CD4-positive, alpha-beta T cell treated with Interleukin-15 for 4 hours (primary cell): ENCODE measurements around the gene CLDN4.
A peak's percentile ranks its signal among the peaks of the same experiment; 100 is the strongest.
"Not testable (repeated sequence)": the region's sequence is repeated elsewhere in the genome, so short reads cannot be mapped to it uniquely, and the experiment has no call there.

Experiments used
- DNase-seq: peaks from one replicate; pipeline ENCODE4 v3.0.0-alpha.2; 2020; ENCODE audit warnings: low spot score

The CLDN4 gene, protein sequence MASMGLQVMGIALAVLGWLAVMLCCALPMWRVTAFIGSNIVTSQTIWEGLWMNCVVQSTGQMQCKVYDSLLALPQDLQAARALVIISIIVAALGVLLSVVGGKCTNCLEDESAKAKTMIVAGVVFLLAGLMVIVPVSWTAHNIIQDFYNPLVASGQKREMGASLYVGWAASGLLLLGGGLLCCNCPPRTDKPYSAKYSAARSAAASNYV

DNA sequence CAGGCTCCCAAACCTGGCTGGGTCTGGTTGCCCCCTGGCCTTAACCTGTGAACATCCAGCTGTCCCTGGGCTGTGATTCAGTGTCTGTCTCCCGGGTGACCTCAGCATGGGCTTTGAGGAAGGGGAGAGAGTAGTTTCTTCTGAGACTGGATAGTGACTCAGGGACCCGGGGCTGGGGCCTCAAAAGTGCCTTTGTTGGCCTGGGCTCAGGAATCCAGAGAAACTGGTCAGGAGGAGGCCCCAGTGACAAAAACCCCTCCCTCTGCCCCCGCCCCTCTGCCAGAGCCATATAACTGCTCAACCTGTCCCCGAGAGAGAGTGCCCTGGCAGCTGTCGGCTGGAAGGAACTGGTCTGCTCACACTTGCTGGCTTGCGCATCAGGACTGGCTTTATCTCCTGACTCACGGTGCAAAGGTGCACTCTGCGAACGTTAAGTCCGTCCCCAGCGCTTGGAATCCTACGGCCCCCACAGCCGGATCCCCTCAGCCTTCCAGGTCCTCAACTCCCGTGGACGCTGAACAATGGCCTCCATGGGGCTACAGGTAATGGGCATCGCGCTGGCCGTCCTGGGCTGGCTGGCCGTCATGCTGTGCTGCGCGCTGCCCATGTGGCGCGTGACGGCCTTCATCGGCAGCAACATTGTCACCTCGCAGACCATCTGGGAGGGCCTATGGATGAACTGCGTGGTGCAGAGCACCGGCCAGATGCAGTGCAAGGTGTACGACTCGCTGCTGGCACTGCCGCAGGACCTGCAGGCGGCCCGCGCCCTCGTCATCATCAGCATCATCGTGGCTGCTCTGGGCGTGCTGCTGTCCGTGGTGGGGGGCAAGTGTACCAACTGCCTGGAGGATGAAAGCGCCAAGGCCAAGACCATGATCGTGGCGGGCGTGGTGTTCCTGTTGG, at the start of gene CLDN4:
Gene CLDN4 (plus strand): TSS at position 316 of the 903 bp plus-strand sequence. CDS start 206 bp downstream, at position 522.
- DNase-seq = no peak

DNA sequence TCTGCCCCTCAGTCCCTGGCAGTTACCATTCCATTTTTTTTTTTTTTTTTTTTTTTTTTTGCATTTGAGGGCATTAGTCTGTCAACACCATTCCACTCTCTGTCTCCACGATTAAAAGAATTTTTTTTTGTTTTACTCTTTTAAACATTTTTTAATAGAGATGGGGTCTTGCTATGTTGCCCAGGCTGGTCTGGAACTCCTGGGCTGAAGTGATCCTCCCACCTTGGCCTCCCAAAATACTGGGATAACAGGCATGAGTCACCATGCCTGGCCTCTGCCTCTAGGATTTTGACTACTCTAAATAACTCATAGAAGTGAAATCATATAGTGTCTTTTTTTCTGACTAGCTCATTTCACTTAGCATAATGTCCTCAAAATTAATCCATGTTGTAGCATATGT, 44.2 kb upstream of the CLDN4 start:
- no peak for DNase-seq

DNA sequence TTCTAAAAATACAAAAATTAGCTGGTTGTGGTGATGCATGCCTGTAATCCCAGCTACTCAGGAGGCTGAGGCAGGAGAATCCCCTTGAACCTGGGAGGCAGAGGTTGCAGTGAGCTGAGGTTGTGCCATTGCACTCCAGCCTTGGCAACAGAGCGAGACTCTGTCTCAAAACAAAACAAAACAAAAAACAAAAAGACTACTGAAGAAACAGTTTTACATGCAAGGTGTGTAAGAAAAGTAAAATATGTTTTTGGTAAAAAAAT, 43.1 kb upstream of the CLDN4 start:
- not testable (repeated sequence) for DNase-seq

DNA sequence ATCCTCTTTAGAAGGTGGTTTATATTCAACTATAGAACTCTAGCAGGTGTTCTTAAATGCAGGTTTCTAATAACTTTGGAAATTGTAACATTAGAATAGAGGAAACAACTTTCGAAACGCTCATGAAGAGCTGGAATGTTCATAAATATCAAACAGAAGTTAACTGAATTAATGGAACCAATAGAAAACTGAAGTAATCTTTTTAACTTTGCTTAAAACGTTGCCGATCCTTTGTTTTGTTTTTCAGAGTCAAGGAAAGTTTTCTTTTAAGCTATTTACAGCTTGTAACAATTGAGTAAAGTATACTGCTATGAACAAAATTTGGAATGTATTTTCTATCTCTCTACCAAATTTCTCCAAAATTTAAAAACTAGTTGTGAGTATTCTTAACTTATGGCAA, 41.7 kb upstream of the CLDN4 start:
- DNase-seq = no peak

DNA sequence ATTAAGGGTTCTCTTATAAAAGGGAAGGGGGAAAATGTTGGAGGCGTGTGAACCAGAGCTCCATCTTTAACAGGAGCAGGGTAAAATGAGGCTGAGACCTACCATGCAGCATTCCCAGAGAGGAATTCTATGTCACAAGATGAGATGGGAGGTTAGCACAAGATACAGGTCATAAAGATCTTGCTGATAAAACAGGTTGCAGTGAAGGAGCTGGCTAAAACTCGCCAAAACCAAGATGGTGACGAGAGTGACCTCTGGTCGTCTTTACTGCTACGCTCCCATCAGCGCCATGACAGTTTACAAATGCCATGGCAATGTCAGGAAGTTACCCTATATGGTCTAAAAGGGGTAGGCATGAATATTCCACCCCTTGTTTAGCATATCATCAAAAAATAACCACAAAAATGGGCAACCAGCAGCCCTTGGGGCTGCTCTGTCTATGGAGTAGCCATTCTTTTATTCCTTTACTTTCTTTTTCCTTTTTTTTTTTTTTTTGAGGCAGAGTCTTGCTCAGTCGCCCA, 39.6 kb upstream of the CLDN4 start:
- DNase-seq = not testable (repeated sequence)

DNA sequence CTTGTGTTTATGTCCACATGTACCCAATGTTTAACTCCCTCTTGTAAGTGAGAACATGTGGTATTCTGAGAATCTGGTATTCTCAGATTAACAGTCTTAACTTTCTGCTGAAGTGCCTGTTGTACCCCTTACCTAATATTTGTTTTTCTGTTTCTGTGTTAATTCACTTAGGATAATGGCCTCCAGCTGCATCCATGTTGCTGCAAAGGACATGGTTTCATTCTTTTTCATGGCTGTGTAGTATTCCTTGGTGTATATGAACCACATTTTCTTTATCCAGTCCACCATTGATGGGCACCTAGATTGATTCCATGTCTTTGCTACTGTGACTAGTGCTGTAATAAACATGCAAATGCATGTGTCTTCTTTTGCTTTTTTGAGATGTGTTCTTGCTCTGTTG, 35.6 kb upstream of the CLDN4 start:
- DNase-seq = not testable (repeated sequence)

DNA sequence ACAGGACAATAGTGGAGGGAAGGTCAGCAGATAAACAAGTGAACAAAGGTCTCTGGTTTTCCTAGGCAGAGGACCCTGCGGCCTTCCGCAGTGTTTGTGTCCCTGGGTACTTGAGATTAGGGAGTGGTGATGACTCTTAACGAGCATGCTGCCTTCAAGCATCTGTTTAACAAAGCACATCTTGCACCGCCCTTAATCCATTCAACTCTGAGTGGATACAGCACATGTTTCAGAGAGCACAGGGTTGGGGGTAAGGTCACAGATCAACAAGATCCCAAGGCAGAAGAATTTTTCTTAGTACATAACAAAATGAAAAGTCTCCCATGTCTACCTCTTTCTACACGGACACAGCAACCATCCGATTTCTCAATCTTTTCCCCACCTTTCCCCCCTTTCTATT, 34.1 kb upstream of the CLDN4 start:
- DNase-seq = not testable (repeated sequence)

DNA sequence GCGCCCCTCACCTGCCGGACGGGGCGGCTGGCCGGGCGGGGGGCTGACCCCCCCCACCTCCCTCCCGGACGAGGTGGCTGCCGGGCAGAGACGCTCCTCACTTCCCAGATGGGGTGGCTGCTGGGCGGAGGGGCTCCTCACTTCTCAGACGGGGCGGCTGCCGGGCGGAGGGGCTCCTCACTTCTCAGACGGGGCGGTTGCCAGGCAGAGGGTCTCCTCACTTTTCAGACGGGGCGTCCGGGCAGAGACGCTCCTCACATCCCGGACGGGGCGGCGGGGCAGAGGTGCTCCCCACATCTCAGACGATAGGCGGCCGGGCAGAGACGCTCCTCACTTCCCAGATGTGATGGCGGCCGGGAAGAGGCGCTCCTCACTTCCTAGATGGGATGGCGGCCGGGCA, 33.6 kb upstream of the CLDN4 start:
- DNase-seq = not testable (repeated sequence)

DNA sequence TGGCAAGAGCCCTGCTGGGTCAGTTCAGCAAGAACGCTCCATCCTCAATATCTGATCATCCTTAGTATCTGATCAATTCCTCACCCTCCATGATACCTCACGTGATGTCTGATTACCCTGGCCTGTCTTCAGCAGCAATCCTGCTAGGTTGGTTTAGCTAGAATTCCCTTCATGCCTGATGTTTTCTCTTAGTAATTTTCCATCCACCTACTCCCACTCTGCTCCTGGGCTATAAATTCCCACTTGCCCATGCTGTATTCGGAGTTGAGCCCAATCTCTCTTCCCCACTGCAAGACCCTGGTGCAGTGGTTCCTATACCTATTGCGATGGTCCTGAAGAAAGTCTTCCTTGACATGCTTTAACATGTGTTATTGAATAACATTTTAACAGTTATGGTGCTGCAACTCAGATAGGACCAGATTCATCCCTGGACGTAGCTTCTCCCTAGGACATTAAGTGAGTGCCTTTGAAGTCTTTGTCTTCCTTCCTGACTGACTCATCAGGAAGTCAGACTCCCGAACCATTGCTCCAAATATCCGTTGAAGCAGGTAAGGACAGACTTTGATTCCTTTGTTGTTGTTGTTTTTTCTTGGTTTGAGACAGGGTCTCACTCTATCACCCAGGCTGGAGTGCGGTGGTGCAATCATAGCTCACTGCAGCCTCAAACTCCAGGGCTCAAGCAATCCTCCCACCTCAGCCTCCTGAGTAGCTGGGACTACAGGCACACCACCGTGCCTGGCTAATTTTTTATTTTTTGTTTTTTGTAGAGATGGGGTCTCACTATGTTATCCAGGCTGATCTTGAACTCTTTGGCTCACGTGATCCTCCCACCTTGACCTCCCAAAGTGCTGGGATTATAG, 31.3 kb upstream of the CLDN4 start:
- DNase-seq = no peak

DNA sequence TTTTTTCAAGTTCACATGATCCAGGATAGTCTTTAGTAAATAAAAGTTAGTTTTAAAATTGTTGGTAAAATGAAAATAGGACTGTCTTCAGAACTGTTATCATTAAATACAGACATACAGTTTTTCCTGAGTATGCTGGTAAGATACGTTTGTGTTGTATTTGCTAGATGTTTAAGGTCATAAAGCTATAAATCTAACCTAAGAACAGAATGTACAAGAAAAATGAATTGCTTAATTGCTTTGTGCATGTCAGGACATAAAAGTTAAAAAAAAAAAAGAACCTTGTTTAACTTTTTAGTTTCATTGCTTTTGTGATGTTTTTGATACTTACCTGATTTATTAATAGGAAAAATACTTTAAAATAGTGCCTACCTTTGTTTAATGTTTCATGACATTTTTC, 29.2 kb upstream of the CLDN4 start:
- DNase-seq = no peak

DNA sequence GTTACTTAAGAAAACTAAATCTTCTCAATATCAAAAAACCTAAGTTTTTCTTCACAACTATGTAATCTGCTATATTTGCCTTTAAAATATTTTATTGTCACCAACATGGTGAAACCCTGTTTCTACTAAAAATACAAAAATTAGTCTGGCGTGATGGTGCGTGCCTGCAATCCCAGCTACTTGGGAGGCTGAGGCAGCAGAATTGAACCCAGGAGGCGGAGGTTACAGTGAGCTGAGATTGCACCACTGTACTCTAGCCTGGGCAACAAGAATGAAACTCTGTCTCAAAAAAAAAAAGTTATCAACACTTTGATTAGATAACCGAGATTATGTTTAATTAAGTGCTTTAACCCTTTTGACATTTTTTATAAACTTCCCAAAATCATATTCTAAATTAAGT, 28.3 kb upstream of the CLDN4 start:
- DNase-seq = no peak

DNA sequence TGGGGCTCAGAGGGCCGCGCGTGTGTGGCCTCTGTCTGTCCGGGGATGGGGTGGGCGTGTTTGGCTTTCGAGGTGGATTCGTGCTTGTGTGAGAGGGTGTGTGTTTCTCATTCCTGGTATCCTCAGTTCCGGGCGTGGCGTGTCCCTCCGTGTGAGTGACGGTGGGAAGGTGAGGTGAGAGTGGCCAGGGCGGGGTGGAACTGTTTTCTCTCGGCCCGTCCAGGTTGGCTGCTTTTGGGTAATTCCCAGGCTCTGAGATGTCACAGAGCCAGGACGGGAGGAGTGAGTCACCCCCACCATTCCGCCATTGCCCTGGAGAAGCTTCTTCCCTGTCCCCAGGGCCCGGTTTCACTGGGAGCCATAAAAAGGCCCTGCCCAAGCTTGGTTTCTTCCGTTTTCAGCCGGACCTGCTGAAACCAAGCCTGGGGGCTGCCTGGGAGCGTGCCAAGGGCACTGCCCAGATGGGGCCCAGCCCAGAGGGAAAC, 21.3 kb upstream of the CLDN4 start:
- DNase-seq = no peak

DNA sequence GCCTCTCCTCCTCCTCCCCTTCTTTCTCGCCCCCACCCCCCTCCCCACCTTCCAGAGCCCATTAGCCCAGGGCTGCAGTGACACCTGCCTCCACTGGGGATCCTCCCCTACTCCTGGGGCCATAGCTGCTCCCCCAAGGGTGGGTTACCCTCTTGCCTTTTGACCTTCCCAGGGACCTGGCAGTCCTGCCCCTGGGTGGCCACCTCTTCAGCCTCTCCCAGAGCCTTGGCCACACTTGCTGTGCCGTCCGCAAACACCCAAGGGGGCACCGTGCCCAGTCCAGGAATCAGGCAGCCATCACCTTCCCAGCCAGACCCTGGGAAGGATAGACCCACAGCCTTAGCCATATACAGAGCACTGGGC, 19.8 kb upstream of the CLDN4 start:
- no peak for DNase-seq

DNA sequence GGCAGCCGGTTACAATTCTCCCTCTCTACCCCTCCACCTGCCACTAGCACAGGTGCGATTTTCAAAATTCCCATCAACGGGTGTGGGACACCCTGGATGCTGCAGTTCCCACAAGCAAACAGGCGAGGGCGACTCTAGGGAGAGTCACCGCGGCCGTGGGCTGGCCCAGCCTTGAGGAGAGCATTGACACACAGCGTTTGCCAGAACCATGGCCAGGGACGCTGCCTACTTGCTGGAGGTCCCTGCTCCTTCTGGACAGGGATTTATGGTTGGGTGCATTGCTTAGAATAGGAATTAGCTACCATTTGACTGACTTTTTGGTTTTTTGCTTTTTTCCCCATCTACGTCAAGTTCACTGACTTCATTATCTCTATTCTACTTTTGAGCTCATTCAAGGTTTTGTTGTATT, 19.0 kb upstream of the CLDN4 start:
- peak; percentile 50 for DNase-seq

DNA sequence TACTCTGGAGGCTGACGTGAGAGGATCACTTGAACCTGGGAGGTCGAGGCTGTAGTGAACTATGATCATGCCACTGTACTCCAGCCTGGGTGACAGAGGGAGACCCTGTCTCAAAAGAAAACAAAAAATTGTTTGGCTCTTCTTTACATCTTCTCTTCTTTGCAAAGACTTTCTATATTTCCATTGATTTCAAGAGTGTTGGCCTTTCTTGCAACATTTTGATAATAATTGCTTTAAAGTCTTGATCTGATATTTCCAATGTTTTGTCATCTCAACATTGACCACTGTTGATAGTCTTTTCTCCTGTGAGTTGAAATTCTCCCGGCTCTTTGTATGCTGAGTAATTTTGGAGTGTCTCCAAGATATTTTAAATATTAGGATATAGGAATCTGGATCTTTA, 17.8 kb upstream of the CLDN4 start:
- DNase-seq = no peak

DNA sequence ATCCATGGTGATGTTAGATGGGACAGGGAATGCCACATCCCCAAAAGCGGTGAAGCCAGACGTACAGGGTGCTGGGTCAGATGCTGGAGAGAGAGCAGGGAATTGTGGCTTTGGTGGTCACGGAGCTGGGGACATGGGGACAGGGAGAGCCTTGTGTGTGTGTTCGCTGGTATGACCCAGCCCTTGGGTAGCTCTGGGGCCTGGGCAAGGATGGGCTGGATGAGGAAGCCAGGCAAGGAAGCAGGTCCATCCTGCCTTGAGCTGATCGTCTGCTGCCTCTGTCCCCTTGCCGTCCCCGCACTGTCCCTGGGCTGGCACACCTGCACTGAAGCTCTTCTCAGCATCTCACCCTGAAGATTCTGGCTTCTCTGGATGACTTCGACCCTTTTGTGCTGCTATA, 15.4 kb upstream of the CLDN4 start:
- DNase-seq = no peak

DNA sequence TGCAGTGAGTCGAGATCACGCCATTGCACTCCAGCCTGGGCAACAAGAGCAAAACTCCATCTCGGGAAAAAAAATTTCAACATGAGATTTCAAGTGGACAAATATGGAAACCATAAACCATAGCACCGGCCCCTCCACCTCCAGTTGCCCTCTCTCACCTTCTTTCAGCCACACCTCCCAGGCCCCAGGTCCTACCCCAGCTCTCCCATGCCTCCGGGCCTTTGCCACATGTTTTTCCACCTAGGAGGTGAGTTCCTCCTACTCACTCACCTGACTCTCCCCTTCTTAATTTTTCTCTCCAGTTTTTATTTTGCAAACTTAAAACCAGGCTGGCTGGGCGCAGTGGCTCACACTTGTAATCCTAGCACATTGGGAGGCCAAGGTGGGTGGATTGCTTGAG, 13.7 kb upstream of the CLDN4 start:
- no peak for DNase-seq

DNA sequence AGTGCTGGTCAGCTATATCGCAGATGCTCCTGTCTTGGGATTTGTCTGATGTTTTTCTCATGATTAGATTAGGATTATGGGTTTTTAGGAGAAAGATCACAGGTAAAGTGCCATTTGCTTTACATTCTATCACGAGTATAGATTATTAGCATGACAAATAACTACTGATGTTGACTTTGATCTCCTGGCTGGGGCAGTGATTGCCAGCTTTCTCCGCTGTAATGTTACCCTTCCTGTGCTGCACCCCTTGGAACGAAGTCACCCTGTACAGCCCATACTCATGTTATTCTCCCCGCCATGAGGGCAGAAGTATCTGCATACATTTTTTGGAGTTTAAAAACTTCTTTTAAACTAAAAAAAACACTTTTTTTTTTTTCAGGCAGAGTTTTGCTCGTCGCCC, 10.8 kb upstream of the CLDN4 start:
- no peak for DNase-seq

DNA sequence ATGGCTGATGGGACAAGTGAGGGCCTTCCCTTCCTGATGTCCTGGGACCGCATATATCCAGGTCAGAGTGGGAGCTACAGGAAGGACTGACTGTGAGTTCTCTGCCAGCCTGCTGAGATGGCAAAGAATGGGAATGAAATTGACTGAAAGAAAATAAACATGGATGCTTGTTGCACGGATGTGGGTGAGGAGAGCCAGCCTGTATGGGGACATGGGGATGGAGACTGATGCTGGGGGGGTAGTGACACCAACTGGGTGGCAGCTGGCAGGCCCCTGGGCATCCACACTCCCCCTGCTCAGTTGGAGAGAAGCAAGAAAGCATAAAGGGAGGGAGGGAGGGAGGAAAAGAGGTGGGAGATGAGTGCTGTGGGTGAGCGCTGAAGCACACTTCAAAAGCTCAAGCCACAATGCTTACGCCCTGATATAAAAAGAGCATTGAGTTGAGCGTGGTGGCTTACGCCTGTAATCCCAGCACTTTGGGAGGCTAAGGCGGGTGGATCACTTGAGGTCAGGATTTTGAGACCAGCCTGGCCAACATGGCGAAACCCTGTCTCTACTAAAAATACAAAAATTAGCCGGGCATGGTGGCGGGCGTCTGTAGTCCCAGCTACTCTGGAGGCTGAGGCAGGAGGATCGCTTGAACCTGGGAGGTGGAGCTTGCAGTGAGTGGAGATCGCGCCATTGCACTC, 9.1 kb upstream of the CLDN4 start:
- not testable (repeated sequence) for DNase-seq

DNA sequence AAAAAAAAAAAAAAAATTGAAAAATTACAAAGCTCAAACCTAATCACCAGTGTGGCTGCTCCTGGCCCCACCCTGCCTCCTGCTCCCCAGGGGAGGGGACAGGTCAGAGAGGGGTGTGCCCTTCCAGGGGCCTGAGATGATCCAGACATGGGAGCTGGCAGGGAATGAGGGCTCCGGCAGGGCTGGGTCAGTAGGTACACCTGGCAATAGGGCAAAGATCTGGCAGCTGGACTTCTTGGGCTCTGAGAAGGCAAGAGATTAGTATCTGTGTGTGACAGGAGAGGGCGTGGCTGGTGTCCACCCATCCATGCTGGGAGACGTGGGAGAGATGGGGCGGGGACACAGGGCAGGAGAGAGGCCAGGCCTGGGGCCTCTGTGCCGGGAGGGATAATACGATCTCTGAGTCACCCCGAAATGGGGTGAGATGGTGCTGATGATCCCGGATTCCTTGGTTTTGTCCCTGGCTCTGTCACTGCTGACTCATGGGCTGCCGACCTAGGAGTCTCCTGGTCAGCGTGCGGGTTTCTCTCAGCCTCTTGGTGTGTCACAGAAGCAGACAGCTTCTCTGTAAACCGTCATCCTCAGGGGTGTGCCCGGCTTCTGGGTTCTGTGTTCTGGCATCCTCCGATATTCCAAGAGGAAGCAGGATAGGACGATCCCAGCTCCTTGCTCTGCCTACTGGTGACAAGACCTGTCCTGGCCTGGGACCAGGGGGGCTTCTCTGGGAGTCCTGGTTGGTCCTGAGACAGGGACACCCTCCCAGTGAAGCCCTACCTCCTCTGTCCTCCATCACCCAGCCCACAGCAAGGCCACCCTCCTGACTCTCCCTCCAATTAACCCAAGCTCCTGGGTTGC, 8.2 kb upstream of the CLDN4 start:
- no peak for DNase-seq

DNA sequence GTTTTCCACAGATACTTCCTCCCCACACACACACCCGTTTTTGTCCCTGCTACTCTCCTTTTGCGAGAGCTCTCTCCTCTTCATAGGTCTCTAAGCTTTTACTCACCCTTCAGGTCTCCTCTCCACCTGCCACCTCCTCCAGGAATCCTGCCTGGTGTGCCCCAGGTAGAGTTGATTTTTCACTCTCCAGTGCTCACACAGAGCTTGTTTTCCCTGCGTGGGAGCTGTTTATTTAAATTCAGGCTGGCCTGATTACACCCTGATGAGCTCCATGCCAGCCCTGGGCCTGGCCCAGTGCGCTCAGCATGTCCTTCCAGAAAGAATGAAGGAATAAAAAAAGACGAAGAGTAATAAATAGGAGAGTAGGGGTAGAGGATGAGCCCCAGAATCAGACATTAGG, 7.5 kb upstream of the CLDN4 start:
- no peak for DNase-seq
